GM12874 (cell line): ENCODE results near the gene SATL1.

Experiments used
- CTCF ChIP-seq: IDR thresholded peaks from 2 replicates; pipeline ENCODE4 v1.5.1; 2011; ENCODE audit warnings: low read depth, mild to moderate bottlenecking, control low read depth, low read length, moderate library complexity; ENCODE audit not compliant: insufficient read depth

Gene SATL1

GRCh38 chrX:85213792-85214530 lies 29.6 kb downstream of the SATL1 start:
- TF ChIP-seq CTCF: no peak

GRCh38 chrX:85203461-85203970 lies 40.1 kb downstream of the SATL1 start:
- TF ChIP-seq CTCF: no peak

GRCh38 chrX:85196319-85196718 lies 47.3 kb downstream of the SATL1 start:
- no peak for TF ChIP-seq CTCF

- no peak for TF ChIP-seq CTCF
Measured at GRCh38 chrX:85159644-85160043, 83.9 kb downstream of the SATL1 start.

GRCh38 chrX:85140964-85141363 lies 102.6 kb downstream of the SATL1 start:
- no peak for TF ChIP-seq CTCF

GRCh38 chrX:85139422-85139821 lies 104.2 kb downstream of the SATL1 start:
- no peak for TF ChIP-seq CTCF

GRCh38 chrX:85136409-85136808 lies 107.2 kb downstream of the SATL1 start:
- TF ChIP-seq CTCF: no peak
